A673 (cell line): ENCODE results near the gene DUSP18. TPM values are rescaled to one million over a fixed set of nuclear protein-coding genes. Genes with fewer than 3 reads are reported as not detected.

Experiments used
- BruUV-seq: library from RNA; stranded (reverse); fragments of 400-500 nt; replicated peaks from 2 replicates; lab custom pipeline; 2021; lab: Mats Ljungman, UMichigan
- CTCF ChIA-PET: fragments of 300-600 bp; sonication (Branson Sonifier 250); formaldehyde crosslinking; loops from one replicate; lab custom pipeline; 2022; ENCODE audit warnings: antibody characterized with exemption; lab: Charles Lee
- POLR2A ChIA-PET: fragments of 300-600 bp; sonication (Branson Sonifier 250); formaldehyde crosslinking; loops from one replicate; lab custom pipeline; 2022; ENCODE audit warnings: antibody characterized with exemption; ENCODE audit not compliant: low non-redundant PET; lab: Charles Lee
- DNase-seq: peaks from one replicate; pipeline ENCODE4 v3.0.0-alpha.2; 2015; ENCODE audit warnings: low spot score
- H3K27ac ChIP-seq: fragments of 200-600 bp; sonication (generic); 2 replicates; pipeline ENCODE4 v1.5.1; 2016; ENCODE audit warnings: mixed run types, low read depth, mild to moderate bottlenecking, mixed read lengths, antibody characterized with exemption, low read length; ENCODE audit not compliant: poor library complexity, severe bottlenecking
- H3K27me3 ChIP-seq: fragments of 200-600 bp; sonication (generic); replicated peaks from 2 replicates; pipeline ENCODE4 v1.6.1; 2017; ENCODE audit warnings: mixed run types, low read depth, mild to moderate bottlenecking, mixed read lengths, antibody characterized with exemption, low read length; ENCODE audit not compliant: insufficient read depth, poor library complexity
- H3K36me3 ChIP-seq: fragments of 200-600 bp; sonication (generic); 2 replicates; pipeline ENCODE4 v1.6.1; 2016; ENCODE audit warnings: mixed run types, mild to moderate bottlenecking, mixed read lengths, antibody characterized with exemption, low read length; ENCODE audit not compliant: insufficient read depth, poor library complexity, severe bottlenecking
- H3K4me1 ChIP-seq: fragments of 200-600 bp; sonication (generic); 2 replicates; pipeline ENCODE4 v1.6.1; 2017; ENCODE audit warnings: mixed run types, mild to moderate bottlenecking, mixed read lengths, antibody characterized with exemption, low read length; ENCODE audit not compliant: insufficient read depth, poor library complexity, severe bottlenecking
- H3K4me3 ChIP-seq: fragments of 200-600 bp; sonication (generic); 2 replicates; pipeline ENCODE4 v1.5.1; 2016; ENCODE audit warnings: low read depth, mixed run types, mild to moderate bottlenecking, mixed read lengths, low read length; ENCODE audit not compliant: poor library complexity, severe bottlenecking
- H3K9me3 ChIP-seq: fragments of 200-600 bp; sonication (generic); 2 replicates; pipeline ENCODE4 v1.6.1; 2016; ENCODE audit warnings: mixed run types, low read depth, mild to moderate bottlenecking, mixed read lengths, antibody characterized with exemption, low read length; ENCODE audit not compliant: poor library complexity, severe bottlenecking
- CTCF ChIP-seq: fragments of 300-800, 200-600 bp; sonication (generic); conservative IDR thresholded peaks from 2 replicates; pipeline ENCODE4 v1.5.1; 2017; ENCODE audit warnings: low read depth, mild to moderate bottlenecking, antibody characterized with exemption, low read length, moderate library complexity, mixed read lengths
- EZH2 ChIP-seq: fragments of 200-600 bp; sonication (generic); IDR thresholded peaks from 2 replicates; pipeline ENCODE4 v1.6.1; 2017; ENCODE audit warnings: borderline replicate concordance, low read depth, mild to moderate bottlenecking, mixed read lengths, antibody characterized with exemption, low read length; ENCODE audit not compliant: poor library complexity, severe bottlenecking
- intact Hi-C: fragments of 100-400 bp; cut with micrococcal nuclease; formaldehyde crosslinking; loops from one replicate; pipeline ENCODE4 v1.10.0; 2022; ENCODE audit not compliant: unreplicated experiment
- total RNA-seq: library from RNA; stranded (reverse); gene quantifications from 2 replicates; pipeline ENCODE4 v1.2.3, GENCODE V29; 2021

DUSP18 gene
- total RNA-seq, 1 experiment from 2014 or later = 5.2 TPM

DNA sequence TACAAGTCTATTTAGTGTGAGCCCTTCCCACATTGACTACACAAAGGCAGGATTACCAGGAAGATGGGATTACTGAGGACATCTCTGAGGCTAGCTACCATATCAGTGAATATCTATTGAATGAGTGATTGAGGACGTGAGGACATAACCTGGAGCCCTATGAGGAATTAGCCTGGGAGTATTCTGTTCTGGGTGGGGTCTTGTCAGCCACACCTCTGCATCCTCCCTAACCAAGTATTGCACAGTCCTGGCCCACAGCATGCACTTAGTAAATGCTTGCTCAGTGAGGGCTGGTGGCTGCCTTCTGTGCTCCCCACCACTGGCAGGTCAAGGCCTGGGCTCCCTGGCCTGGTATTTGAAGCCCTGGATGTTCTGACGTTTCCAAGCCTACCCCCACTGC is 14.8 kb downstream of the DUSP18 start:
- Histone ChIP-seq H3K27me3 (no peaks in the 10 kb centered on the region), H3K27ac (no peak overlapping the region), H3K4me3 (no peak overlapping the region), H3K9me3 (no peaks in the 10 kb centered on the region), H3K36me3 (no peaks in the 10 kb centered on the region), H3K4me1 (peaks cover under 1% of the 10 kb centered on the region)
- POLR2A ChIA-PET = no interaction called here
- no peak for DNase-seq
- intact Hi-C loops = no loop called here
- no peak for TF ChIP-seq CTCF
- no peak for TF ChIP-seq EZH2
- CTCF ChIA-PET = no interaction called here
- no TSS peak for BruUV-seq

DNA sequence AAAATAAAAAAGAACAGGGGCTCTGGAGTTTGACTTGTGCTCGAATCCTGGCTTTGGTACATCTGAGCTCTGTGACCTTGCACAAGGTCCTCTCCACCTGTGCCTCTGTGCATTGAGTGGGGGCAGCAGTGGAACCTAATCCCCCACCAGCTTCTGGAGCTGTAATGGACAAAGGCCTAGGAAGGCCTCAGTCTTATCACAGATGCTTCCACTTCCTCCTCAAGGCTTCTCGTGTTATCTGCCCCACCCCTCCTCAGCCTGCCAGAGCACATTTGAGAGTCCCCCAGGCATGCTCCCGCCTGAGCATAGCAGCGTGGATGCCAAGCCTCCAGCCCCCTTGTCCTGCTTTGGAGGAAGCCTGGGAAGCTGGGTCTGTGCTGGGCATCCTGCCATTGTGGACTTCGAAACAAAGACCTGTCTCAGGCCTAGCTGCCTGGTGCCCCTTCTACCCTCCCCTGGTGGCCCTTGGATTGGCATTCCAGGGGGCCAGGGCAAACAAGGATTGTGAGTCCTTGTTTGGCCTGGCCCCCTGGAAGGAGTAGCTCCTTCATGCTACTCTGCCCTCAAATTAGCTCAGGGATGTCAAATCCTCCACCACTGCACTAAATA is 17.1 kb downstream of the DUSP18 start:
- ChIA-PET POLR2A (interaction anchor here (0.6 kb wide), 1 partner anchor 61 kb away, joined by 3 read pairs; no protein-coding TSS in a partner anchor), CTCF (no interaction called here)
- no TSS peak for BruUV-seq
- no peak for DNase-seq
- intact Hi-C loops = no loop called here
- Histone ChIP-seq H3K4me3 (no peak overlapping the region), H3K9me3 (no peaks in the 10 kb centered on the region), H3K27ac (no peak overlapping the region), H3K27me3 (no peaks in the 10 kb centered on the region), H3K36me3 (no peaks in the 10 kb centered on the region), H3K4me1 (peaks cover 7% of the 10 kb centered on the region)
- no peak for TF ChIP-seq CTCF
- no peak for TF ChIP-seq EZH2

- intact Hi-C loops = no loop called here
- POLR2A ChIA-PET = interaction anchor here (0.6 kb wide), 1 partner anchor 60 kb away, joined by 3 read pairs; no protein-coding TSS in a partner anchor
- no peaks in the 10 kb centered on the region for H3K9me3 ChIP-seq
- DNase-seq = no peak
- BruUV-seq = no TSS peak
- H3K4me3 ChIP-seq = no peak overlapping the region
- no peaks in the 10 kb centered on the region for H3K36me3 ChIP-seq
- H3K27me3 ChIP-seq = no peaks in the 10 kb centered on the region
- no peak overlapping the region for H3K27ac ChIP-seq
- no peak for TF ChIP-seq EZH2
- no peak for TF ChIP-seq CTCF
- CTCF ChIA-PET = no interaction called here
- H3K4me1 ChIP-seq = peaks cover 7% of the 10 kb centered on the region
These were observed 18.2 kb downstream of the DUSP18 start for GRCh38 chr22:30649430-30650007.
